Eye (tissue), 1 donor: ENCODE results near the gene RAP1GDS1.
"Not testable (repeated sequence)": the region's sequence is repeated elsewhere in the genome, so short reads cannot be mapped to it uniquely, and the experiment has no call there.

ENCODE experiments used
- DNase-seq: peaks from one replicate; pipeline ENCODE4 v3.0.0-alpha.2; 2015

Gene RAP1GDS1

DNA sequence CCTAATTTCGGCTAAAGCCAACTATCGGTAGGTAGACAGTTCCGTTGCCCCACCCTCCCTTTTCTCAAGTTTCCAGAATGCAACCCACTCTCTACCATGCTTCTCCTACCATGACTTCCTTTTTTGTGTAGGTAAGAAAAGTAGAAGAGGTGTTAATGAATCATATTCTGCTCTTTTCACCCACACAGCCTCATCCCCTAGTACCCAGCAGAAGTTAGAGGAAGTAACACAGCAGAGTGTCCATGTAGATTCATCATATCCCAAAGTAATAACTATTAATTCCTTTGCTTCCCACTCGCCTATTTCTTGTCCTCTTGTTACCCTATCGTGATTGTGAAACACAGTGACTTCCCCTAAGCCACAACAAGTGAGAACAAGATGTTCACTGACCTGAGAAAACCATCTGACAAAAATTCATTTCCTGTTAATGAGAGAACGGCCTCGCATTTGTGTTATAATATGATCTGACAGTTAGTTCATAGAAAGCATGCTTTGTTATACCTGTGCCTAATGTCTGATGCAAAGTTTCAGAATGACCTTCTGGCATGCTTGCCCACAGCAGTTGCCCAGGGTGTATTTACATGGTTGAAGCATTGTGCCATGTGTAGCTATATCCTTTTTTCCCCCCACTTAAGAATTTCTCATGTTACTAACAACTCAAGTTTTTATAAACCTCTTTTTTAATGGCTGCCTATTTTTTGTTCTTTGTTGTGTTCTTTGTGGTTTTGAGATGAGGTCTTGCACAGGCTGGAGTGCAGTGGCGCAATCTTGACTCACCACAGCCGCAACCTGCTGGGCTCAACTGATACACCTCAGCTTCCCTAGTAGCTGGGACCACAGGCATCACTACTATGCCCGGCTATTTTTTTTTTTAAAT lies 185.6 kb downstream of the RAP1GDS1 start:
- peak; percentile 45 for DNase-seq

DNA sequence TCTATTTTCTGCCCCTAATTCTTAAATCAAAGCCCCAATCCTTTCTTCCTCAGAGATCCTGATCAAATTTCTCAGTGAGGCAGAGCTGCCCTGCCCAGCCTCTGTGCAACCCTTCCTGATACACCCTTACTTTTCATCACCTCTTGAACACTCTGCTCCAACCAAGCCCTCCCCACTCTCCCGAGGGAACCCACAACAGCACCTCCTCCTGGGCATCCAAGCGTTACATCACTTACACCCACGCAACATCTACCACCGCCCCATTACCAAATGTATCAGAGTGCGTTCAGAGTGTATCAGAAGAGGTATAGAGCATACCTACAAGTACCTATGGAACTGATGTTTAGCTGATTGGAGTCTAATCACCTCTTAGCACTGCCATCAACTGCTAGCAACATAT lies 186.5 kb downstream of the RAP1GDS1 start:
- no peak for DNase-seq

DNA sequence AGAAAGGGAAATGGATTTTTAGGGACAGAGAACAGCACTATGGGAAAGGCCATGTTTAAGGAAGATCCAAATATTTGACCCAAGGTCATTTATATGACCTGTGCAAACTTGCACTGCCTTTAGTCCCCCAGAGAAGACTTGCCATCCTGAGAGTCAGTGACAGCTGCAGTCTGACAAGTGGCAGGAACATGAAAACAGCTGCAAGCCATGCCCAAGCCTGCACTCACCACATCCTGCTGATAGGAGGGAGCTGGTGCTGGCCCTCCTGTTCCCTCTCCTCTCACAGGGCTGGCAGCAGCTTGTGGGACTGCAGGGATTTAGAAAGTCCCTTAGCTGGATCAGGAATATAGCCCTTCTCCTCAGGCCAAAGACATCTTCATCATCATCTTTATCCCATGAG lies 187.7 kb downstream of the RAP1GDS1 start:
- DNase-seq, result no peak

DNA sequence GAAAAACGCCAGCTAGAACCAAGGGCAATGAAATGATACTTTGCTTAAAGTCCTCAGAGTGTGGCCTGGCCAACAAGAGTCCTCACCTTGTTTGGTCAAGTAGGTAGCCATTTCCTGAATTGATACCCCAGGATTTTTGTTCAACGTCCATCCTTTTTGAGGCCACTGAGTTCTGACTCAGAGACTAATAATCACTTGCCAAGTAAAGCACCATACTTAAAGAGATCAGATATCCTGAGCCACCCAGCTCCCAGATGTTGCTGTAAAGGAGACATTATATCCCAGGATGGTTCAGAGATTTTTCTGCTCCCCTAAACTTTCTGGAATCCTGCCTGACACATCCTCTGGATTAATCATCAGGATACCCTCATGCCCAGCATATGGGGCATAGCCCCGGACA lies 190.9 kb downstream of the RAP1GDS1 start:
- DNase-seq, result no peak

DNA sequence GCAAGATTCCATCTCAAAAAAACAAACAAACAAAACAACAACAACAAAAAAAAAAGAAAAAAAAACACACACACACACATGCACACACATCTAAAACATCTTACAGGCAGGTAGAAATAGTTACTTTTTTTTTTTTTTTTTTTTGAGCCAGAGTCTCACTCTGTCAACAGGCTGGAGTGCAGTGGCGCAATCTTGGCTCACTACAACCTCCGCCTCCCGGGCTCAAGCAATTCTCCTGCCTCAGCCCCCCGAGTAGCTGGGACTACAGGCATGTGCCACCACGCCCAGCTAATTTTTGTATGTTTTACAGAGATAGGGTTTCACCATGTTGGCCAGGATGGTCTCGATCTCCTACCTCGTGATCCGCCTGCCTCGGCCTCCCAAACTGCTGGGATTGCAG lies 196.2 kb downstream of the RAP1GDS1 start:
- not testable (repeated sequence) for DNase-seq

DNA sequence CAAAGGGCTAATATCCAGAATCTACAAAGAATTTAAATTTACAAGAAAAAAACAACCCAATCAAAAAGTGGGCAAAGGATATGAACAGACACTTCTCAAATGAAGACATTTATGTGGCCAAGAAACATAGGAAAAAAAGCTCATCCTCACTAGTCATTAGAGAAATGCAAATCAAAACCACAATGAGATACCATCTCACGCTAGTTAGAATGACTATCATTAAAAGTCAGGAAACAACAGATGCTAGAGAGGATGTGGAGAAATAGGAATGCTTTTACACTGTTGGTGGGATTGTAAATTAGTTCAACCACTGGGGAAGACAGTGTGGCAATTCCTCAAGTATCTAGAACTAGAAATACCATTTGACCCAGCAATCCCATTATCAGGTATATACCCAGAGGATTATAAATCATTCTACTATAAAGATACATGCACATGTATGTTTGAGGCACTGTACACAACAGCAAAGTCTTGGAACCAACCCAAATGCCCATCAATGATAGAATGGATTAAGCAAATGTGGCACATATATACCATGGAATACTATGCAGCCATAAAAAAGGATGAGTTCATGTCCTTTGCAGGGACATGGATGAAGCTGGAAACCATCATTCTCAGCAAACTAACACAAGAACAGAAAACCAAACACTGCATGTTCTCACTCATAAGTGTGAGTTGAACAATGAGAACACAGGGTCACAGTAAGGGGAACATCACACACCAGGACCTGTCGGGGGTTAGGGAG lies 200.1 kb downstream of the RAP1GDS1 start:
- not testable (repeated sequence) for DNase-seq

DNA sequence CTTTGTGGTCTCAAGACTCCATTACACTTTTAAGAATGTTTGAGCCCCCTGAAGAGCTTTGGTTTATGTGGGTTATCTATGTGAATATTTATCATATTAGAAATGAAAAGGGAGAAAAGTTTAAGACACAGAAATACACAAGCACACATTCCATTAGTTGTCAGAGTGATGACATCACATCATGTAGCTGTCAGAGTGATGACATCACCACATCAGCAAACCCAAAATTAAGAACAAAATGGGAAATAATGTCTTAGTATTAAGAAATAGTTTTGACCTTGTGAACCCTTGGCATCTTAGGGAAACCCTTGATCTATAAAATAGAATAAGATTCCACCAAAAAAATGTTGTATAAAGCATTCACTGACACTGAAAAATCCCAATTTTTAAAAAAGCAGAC lies 201.3 kb downstream of the RAP1GDS1 start:
- no peak for DNase-seq

DNA sequence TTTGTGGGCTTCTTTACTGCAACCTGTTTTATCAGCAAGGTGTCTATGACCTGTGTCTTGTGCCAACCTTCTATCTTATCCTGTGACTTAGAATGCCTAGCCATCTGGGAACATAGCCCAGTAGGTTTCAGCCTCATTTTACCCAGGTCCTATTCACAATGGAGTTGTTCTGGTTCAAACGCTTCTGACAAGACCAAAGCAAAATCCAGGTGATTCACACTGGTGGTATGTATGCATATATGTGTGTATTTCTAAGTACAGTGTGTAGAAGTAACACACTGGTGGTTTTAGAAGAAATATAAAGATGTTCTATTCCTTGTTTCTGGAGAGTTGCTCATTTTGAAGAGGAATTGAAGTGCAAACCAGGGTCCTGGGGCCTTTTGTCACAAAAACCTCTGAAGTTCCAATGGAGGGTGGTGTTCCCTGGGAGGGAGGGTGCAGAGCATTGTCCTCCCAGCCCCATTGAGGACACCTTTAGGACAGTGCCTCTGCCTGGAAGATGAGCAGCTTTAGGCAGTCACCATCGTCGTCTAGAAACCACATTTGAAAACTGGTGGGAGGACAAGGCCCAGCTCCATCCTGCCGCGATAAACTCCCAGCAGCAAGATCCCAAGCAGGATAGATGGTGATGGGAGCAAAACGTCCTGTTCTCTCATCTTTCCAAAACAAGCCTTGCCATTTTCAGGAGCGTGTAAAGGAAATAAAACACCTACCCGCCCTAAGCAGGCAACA lies 205.8 kb downstream of the RAP1GDS1 start:
- no peak for DNase-seq

DNA sequence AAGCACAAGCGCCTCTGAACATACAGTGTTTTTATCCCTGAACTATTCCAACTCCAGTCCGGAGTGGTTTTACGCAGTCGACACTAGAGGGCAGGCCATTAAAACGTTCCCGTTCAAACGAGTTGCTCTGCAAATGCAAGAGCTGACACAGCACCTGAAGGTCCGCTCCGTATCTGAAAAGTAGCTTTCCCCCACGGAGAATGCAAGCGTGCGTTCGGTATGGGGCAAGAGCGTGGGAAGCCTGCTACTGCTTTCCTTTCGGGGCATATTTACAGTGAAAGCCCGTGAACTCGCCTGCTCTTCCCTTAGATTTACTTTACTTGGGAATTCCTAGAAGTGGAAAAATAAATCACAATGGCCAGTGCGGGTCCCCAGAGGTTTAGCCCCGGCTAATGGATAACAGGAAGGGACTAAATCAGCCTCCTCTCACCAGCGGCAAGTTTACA lies 206.5 kb downstream of the RAP1GDS1 start:
- peak; percentile 92 for DNase-seq

DNA sequence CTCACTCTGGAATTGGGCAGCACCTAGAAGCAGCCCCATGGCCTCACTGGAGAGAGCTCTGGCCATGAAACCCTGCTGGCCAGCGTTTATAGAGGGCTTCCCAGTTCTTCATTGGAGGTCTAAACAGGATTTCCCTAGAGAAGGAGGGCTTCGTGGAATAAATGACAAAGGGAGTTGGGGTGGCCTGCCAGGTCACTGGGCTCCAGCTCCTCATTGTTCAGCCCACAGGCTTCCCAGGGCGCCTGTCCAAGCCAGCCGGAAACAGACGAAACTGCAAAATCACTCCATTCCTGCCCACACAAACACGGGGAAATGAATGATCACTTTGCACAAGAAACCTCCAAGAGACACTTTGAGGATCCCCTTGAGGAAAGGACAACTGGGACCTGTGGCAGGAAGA lies 207.5 kb downstream of the RAP1GDS1 start:
- DNase-seq, result peak; percentile 35

DNA sequence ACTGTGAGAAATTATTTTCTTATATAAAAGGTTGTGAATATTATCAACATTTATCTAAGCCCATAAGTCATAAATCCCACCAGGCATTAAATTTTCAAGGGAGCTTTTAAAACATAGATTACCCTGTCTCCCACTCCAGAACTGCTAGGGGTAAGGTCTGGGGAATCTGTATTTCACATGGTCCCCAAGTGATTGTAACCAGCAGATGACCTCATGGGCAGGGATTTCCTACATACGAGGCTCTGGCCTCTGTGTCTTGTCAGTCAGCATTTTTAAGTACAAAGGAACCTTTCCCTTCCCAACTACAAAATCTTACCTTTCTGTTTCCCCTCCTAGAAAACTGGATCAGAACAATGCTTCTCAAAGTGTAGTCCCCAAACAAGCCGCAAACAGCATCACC lies 208.6 kb downstream of the RAP1GDS1 start:
- DNase-seq, result peak; percentile 15

DNA sequence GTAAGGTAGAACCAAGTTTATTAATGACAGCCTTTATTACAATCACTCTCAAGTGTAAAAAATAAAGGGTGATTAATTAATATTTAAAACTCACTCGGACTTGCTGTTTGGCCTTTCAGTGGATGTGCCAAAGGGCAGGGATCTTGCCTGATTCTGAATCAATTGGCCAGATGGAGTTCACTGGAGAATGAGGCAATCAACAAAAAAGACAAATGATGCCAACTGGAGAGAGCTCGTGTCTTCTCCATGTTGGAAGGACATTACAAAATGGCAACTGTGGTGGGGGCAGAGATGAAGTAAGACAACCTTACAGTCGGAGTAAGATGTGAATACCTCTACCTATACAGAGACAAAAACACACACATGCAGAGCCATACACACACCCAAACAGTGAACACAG lies 209.2 kb downstream of the RAP1GDS1 start:
- no peak for DNase-seq

DNA sequence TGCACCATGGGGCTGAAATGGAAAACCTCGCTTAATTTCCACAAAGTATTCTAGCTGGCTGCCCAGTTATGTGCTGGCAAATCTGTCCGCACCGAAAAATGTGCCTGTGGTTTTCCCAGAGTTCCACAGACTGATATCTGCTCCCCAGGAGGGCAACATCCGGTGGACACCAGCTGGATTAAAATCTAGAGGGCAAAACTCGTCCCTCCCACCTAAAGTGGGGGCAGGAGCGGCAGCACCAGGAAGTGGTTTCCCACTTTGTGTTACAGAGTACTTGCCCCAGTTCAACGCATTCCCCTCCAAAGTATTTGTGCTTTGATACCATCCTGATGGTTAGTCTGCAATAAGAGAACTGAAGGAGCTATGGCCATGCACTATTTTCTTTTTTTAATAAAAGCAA lies 209.6 kb downstream of the RAP1GDS1 start:
- no peak for DNase-seq

DNA sequence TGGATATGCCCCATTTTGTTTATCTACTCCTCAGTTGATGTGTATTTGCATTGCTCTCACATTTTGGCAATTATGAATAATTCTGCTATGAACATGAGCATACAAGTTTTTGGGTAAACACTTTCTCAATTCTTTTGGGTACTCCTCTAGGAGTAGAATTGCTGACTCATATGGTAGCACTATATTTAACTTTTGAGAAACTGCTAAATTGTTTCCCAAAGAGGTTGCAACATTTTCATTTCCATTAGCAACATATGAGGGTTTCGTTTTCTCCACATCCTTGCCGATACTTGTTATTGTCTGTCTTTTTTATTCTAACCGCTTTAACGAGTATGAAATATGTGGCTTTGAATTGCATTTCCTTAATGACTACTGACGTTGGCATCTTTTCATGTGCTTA lies 211.9 kb downstream of the RAP1GDS1 start:
- no peak for DNase-seq

DNA sequence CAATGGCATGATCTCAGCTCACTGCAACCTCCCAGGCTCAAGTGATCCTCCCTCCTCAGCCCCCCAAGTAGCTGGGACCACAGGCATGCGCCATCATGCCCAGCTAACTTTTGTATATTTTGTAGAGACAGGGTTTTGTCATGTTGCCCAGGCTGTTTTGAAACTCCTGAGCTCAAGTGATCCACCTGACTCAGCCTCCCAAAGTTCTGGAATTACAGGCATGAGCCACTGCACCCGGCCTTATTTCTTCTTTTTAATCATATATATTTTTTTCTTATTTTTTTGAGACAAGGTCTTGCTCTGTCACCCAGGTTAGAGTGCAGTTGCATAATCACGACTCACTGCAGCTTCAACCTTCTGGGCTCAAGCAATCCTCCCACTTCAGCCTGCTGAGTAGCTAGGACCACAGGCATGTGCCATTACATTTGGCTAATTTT lies 213.2 kb downstream of the RAP1GDS1 start:
- no peak for DNase-seq

DNA sequence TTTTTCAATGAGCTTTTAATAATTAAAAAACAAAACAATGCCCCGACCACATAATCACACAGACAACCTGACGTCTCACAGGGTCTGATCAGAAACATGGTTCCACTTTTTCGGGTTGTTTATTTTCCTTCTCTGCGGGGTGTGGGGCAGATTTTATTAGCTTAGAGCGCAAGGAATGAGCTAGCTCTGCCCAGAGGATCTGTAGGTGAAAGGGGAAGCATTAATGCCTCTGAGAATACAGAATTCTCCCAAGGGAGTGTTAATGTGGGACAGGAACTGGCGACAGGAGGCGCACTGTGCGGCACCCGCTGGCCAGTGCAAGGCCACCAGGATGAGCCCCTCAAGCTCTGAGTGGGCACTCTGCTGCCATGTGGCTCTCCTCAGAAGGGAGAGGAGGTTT lies 215.7 kb downstream of the RAP1GDS1 start:
- no peak for DNase-seq

DNA sequence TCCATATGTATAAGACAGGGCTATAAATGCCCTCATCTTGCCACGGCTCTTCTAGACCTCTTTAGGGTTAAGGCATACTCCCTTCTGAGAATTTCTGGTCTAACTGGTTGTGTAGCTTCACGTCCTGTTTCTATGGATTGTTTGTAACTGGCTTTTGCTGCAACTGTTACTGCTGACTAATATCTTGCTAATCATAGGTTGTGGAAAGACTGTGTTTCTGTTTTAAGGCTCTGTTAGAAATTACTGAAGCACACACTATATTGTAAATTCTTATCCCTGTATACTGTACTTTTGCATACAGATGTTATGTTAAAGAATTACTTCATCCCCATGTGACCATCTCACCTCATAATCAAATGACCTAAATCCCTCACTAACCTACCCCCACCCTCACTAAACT lies 218.4 kb downstream of the RAP1GDS1 start:
- not testable (repeated sequence) for DNase-seq

DNA sequence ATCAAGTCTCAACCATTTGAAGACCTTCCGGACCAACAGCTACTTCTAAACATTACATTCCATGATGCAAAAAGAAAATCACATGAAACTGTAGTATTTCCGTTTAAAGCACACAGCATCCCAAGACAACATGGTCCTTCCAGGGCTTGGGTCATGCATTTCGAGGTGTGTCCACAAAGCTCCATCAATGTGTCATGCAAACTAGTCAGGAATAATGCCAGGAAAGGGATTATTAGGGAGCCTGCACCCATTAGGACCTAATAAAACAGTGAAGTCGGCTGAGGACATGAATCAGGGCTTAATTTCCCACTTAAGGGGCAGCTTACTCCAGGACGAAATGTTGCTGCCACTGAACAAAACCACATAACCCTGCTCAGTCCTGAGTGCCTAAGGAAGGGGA lies 219.4 kb downstream of the RAP1GDS1 start:
- no peak for DNase-seq

DNA sequence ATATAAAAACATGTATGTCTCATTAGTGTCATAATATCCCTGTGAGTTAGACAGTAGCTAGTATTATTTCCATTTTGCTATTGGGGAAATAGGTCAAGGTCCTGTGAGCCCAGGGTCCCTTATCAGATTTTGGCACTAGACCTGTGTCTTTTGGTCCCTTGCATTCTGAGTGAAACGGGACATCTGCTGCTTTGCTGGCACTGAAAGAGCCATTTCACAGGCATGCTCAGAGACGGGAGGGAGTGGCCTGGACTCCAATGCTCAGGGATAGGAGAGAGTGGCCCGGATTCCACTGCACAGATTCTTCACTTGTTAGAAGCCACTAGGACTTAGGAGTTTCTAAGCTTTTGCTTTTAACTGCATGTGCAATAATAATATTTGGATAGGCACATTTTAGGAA lies 220.0 kb downstream of the RAP1GDS1 start:
- no peak for DNase-seq

DNA sequence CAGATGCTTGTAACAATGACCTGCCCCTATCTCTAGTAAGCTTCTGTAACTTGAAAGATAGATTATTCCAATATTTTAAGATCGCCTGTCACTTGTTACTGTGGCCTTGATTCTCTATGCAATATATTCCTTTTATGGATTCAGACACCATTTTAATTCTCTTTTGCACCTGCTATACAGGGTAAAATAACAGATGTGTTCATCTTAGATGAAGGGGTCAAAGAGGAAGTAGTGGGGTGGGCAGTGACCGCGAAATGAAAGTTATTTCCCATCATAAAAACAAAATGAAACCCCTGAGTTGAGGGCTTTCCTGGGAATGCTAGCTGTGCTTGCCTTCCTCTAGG lies 221.3 kb downstream of the RAP1GDS1 start:
- no peak for DNase-seq

DNA sequence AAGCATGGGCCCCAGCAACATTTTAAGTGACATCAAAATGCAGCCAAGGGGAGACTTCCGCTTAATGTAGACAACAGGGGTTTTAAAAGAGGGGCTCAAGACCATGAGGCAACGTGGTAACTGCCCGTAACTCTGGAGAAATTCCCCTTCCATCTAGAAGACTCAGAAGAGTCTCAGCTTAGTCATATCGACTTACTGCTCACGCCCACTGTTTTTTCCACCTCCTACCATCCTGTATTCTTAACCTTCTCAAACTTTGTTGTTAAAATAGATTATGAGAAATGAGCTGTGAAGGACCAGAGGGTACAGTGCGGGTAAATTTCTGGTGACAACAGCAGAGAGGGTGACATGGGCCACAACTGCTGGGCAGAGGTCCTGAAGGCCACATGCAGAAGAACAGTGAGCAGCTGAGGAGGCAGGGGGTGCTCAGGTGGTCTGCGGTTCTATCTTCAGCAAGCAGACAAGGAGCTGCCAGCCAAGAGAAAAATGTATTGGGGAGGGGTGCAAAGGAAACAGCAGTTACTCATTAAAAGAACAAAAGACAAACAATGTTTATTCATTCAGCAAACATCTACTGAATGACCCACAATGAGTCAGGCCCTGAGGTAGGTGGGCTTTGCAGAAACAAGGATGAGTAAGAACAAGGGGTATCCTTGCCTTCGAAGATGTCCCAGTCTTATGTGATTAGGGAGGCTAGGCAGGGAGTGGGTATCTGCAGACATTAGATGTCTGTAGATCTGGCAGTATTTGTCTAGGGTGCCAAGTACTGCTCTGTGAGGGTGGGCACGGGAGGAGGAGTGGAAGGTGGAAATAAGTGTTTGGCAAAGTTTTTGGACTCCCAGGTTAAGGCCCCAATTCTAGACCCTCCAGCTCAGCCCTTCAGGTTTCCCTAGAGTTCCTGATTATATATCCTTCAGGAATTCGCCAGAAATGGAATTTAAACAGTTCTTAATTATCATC lies 221.9 kb downstream of the RAP1GDS1 start:
- DNase-seq, result no peak

DNA sequence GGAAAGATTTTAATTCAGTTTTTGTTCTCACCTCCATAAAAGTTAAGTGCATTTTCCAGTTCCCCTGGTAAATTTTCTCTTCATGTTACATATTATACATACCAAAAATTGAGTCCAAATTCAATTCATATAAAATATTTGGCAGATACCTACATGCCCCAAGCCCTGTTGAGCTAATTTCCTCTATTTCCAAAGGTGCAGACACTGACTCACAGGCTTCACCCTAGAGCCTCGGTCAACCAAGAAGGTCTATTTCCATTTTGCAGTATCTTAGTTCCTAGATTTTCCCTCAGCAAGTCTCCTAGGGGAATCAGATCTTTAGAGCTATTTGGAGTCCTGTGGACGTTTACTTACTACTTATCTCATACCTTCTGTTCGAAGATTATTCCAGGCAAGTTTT lies 222.8 kb downstream of the RAP1GDS1 start:
- no peak for DNase-seq
